Ovary (tissue), 9 donors: ENCODE measurements around the gene DCLRE1A. TPM values are rescaled to one million over a fixed set of nuclear protein-coding genes. Genes with fewer than 3 reads are reported as not detected.

Experiments
- DNase-seq, 5 donors: peaks; one replicate each; pipeline ENCODE4 v3.0.0-alpha.2; 2019 to 2020
- H3K27ac ChIP-seq, 2 donors: fragments of 200-600 bp; one replicate each; pipeline versions ENCODE4 v1.5.1 to v1.8.0; 2019 to 2022
- H3K27me3 ChIP-seq: fragments of 200-600 bp; one replicate; pipeline ENCODE4 v1.8.0; 2022
- H3K36me3 ChIP-seq: fragments of 200-600 bp; sonication (generic); one replicate; pipeline ENCODE4 v1.5.1; 2019
- H3K4me1 ChIP-seq: one replicate; pipeline ENCODE4 v1.8.1; 2013; ENCODE audit warnings: mild to moderate bottlenecking, moderate library complexity; ENCODE audit not compliant: insufficient read depth
- H3K4me3 ChIP-seq: fragments of 200-600 bp; sonication (generic); one replicate; pipeline ENCODE4 v1.5.1; 2017
- H3K9me3 ChIP-seq, 2 donors: fragments of 200-600 bp in 1 of 2; sonication (generic) in 1 of 2; one replicate each; pipeline versions ENCODE4 v1.5.1 to v1.8.1; 2013 to 2019; ENCODE audit warnings: mild to moderate bottlenecking in 1 of 2, moderate library complexity in 1 of 2
- EP300 ChIP-seq: sonication (generic); formaldehyde crosslinking; IDR thresholded peaks from one replicate; pipeline ENCODE4 v1.6.1; 2017; ENCODE audit warnings: antibody characterized with exemption
- POLR2A ChIP-seq: fragments of 450-650 bp; IDR thresholded peaks from one replicate; pipeline ENCODE4 v1.6.1; 2017; ENCODE audit warnings: antibody characterized with exemption, mild to moderate bottlenecking, moderate library complexity
- WGBS, 3 donors: extraction: QIAGEN DNeasy Blood & Tissue Kit in 1 of 3; methylation state at CpG; one replicate each; pipeline versions ENCODE4 v1.1.5 to v1.1.7; 2013 to 2017; 5-methylcytosine and 5-hydroxymethylcytosine counted together
- intact Hi-C, 4 donors: fragments of 100-400 bp; cut with DNase I; formaldehyde crosslinking; loops; one replicate each; pipeline versions ENCODE4 v1.11.0 to v1.15.1; 2022 to 2023
- polyA plus RNA-seq, 2 donors: library from polyadenylated mRNA; stranded (reverse); fragments of 200-250 nt in 1 of 2; fragments of 350-450 nt in 1 of 2; fragmentation: Illumina TruSeq in 1 of 2; extraction: RNeasy Lipid Tissue Mini Kit (QIAGEN cat#74804) in 1 of 2; gene quantifications; one replicate each; pipeline ENCODE4 v1.2.3, GENCODE V29; 2013 to 2014
- total RNA-seq, 7 donors: library from RNA; depleted of rRNA in 2 of 7; stranded (reverse); fragments of >200 nt in 2 of 7; fragmentation: NEBNext Ultra II Directional in 3 of 7; extraction: Animal tissue kit (Norgen Biotek cat#: 25700) in 3 of 7; gene quantifications; one replicate each; pipeline versions ENCODE4 v1.1.0 to v1.2.4, GENCODE V29; 2016 to 2023
- TF ChIP-seq, protein P1 (sequence below), 3 donors: fragments of 450-650 bp in 2 of 3; fragments of 200-600 bp in 1 of 3; IDR thresholded peaks; one replicate each; pipeline versions ENCODE4 v1.5.1 to v1.8.0; 2016 to 2022; ENCODE audit warnings: antibody characterized with exemption in 3 of 3, mild to moderate bottlenecking in 1 of 3
- donor health status: DM: no; HTN: no; CAD: no; lungs with moderate emphysema.
- donor health status: DM: no; HTN: no; CAD: no.
- donor health status: Bipolar disorder and iron deficiency.
- donor health status: DM: yes; HTN: yes; CAD: no.
- donor health status: DM: no; HTN: no; CAD: no.
- donor health status: DM: yes; HTN: yes; CAD: no.

The DCLRE1A gene
- total and polyA plus RNA-seq, 9 donors, result 3.4 to 8.0 (median 4.3) TPM

DNA sequence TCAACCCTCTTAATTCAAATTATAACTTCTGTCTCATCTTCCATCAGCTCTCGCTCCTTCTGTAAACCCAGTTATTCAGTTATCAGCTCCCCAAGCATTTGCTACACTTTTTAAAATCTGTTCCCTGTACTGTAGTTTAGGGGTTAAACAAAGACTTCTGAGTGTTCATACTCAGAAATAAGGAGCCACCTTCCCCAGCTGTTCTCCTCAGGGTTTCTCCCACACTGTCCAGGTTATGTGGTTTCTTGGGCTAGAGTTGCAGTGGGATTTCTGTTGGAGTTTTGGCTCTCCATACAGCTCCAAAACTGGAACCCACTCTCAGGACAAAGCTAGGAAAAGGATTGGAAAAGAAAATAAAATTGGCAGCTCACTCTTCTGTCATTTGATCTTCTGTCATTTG lies 21.3 kb upstream of the DCLRE1A start:
- Histone ChIP-seq H3K36me3 (no peaks in the 10 kb centered on the region), H3K27me3 (no peaks in the 10 kb centered on the region), H3K27ac (no peak overlapping the region), H3K9me3 (no peaks in the 10 kb centered on the region), H3K4me1 (peaks cover 2% of the 10 kb centered on the region), H3K4me3 (no peak overlapping the region)
- intact Hi-C loops, result no loop called here
- TF ChIP-seq, protein P1, sequence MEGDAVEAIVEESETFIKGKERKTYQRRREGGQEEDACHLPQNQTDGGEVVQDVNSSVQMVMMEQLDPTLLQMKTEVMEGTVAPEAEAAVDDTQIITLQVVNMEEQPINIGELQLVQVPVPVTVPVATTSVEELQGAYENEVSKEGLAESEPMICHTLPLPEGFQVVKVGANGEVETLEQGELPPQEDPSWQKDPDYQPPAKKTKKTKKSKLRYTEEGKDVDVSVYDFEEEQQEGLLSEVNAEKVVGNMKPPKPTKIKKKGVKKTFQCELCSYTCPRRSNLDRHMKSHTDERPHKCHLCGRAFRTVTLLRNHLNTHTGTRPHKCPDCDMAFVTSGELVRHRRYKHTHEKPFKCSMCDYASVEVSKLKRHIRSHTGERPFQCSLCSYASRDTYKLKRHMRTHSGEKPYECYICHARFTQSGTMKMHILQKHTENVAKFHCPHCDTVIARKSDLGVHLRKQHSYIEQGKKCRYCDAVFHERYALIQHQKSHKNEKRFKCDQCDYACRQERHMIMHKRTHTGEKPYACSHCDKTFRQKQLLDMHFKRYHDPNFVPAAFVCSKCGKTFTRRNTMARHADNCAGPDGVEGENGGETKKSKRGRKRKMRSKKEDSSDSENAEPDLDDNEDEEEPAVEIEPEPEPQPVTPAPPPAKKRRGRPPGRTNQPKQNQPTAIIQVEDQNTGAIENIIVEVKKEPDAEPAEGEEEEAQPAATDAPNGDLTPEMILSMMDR (IDR thresholded peaks at IDR 0.05), result no peak
- TF ChIP-seq POLR2A (no peak), EP300 (no peak)
- whole genome bisulfite sequencing, 3 donors, result 96 to 98% (median 98%) methylated on average over 1 of the region's 1 CpG
- no peak for DNase-seq

DNA sequence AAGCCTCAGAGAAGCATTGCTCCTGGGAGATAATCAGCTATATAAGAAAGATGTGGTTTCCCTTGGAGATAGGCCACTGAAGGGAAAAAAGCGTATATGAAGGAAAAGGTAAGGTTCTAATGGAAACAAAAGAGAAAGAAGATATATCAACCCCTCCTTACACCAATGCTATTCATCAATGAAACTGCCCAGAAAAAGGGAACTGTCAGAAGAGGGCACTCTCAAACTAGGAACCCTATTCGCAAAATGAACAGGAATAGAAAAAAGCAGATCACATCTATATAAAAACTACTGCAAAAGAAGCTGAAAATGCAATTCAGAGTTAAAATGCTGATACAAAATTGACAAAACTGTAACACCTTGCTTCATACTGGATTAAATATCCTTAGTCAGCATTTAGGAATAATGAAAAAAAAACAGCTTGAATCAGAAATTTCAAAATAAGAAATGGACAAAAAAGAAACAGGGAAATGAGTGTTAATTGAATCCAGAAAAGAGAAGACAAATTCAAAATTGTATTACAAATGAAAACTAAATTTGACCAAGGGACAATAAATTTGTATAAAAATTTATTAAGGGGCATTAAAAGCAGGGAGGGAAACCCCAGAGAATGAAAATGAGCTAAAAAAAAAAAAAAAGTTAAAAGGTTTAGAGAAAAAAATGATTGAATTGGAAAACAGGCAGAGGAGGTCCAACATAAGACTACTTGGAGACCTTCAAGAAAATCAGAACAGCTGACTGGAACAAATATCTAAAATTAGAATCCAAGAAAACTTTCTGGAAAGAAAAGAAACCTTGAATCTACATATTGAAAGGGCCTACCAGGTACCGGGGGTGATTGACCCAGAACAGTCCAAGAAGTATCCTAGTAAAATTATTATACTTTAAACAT lies 18.5 kb upstream of the DCLRE1A start:
- Histone ChIP-seq H3K4me3 (no peak overlapping the region), H3K4me1 (peaks cover 2% of the 10 kb centered on the region), H3K27me3 (no peaks in the 10 kb centered on the region), H3K27ac (no peak overlapping the region), H3K36me3 (no peaks in the 10 kb centered on the region), H3K9me3 (no peaks in the 10 kb centered on the region)
- 97 to 98% (median 97%) methylated on average over 3 of the region's 3 CpGs for WGBS, 3 donors
- intact Hi-C loops, result no loop called here
- DNase-seq, result no peak
- TF ChIP-seq, protein P1 (IDR thresholded peaks at IDR 0.05), result no peak
- TF ChIP-seq POLR2A, result no peak
- no peak for TF ChIP-seq EP300

DNA sequence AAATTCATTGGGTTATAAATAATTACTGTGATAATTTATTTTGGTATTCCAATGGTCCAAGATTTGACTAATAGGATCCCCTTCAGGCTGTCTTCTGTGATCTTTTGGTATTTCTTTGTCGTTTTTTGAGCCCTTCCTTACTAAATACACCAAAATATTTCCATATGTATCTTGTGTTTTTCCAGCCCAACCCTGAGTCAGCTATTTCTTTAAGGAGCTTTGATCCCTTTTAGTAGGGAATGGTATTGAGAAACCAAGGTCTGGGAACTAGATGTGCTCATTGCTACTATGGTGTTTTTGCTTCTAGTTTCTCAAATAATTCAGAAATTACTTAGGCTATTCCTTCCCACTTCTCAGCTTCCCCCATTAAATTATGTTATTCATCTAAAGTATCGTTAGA lies 15.9 kb upstream of the DCLRE1A start:
- Histone ChIP-seq H3K27me3 (no peaks in the 10 kb centered on the region), H3K9me3 (no peaks in the 10 kb centered on the region), H3K36me3 (no peaks in the 10 kb centered on the region), H3K4me1 (peaks cover 2% of the 10 kb centered on the region), H3K4me3 (no peak overlapping the region), H3K27ac (no peak overlapping the region)
- intact Hi-C loops, result no loop called here
- TF ChIP-seq POLR2A, result no peak
- no peak for TF ChIP-seq EP300
- TF ChIP-seq, protein P1 (IDR thresholded peaks at IDR 0.05), result no peak
- WGBS, 3 donors, result 93 to 95% (median 95%) methylated on average over 2 of the region's 2 CpGs
- no peak for DNase-seq

DNA sequence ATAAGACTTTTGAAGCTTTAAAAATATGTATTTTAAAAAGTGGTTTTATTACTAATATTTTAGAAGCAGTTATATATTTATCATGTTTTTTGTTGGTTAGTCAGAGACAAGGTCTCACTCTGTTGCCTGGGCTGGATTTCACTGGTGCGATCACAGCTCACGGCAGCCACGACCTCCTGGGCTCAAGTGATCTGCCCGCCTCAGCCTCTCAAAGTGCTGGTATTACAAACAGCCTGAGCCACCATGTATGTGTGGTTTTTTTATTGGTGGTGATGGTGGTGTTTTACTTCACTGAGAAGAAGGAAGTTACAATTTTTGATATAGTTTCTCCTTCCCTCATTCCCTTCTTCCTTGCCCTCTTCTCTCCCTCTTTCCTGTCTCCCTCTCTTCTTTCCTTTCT lies 14.0 kb upstream of the DCLRE1A start:
- intact Hi-C loops, result no loop called here
- no peaks in the 10 kb centered on the region for H3K9me3 ChIP-seq
- WGBS, 3 donors, result 97 to 99% (median 99%) methylated on average over 4 of the region's 4 CpGs
- no peaks in the 10 kb centered on the region for H3K4me1 ChIP-seq
- no peak overlapping the region for H3K4me3 ChIP-seq
- H3K27ac ChIP-seq, result no peak overlapping the region
- no peaks in the 10 kb centered on the region for H3K27me3 ChIP-seq
- H3K36me3 ChIP-seq, result no peaks in the 10 kb centered on the region
- no peak for DNase-seq
- TF ChIP-seq EP300 (no peak), POLR2A (no peak)
- TF ChIP-seq, protein P1 (IDR thresholded peaks at IDR 0.05), result no peak
